ENCODE data around the gene CD63. TPM values are rescaled to one million over a fixed set of nuclear protein-coding genes. Genes with fewer than 3 reads are reported as not detected.

Gene CD63
- total and polyA plus RNA-seq, 2 of the 13 experiments (the other 11 are each of a cell fraction or from before 2014, with no cell fraction given) = 234 to 277 TPM

DNA sequence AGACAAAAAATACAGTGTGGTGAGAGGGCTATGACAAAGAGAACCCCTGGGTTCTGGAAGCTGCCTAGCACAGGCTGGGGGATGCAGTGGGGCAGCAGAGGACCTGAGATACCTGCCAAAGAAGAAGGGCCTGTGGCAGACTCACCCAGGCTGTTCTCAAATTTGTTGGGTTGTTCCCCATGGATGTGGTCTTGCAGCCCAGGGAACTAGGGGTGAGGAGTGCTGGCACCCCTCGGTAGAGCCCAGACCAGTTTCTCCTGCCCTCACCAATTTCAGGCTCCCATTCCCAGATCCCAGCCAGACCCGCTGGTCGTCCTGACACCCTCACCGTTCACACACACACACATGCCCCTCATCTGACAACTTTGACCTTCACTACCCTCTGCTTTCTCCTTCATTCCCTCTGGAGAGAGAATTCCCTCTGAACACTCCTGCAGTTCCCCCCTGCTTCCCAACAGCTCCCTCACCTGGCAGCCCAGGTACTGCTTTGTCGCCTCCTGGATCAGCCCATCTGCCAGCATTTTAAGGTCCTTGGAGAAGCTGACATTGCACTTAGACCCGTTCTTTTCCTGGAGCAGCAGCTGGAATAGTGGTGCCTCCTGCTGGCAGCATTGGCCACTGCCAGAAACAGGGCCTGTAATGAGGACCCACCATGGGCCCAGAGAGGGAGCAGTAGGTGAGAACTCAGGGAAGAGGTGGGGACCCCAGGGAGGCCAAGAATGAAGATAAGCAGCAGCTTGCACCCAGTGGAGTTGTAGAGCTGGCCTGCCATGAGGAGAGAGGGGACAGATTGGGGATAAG lies 8.2 kb upstream of the CD63 start (continued):
- TF ChIP-seq, protein P1, sequence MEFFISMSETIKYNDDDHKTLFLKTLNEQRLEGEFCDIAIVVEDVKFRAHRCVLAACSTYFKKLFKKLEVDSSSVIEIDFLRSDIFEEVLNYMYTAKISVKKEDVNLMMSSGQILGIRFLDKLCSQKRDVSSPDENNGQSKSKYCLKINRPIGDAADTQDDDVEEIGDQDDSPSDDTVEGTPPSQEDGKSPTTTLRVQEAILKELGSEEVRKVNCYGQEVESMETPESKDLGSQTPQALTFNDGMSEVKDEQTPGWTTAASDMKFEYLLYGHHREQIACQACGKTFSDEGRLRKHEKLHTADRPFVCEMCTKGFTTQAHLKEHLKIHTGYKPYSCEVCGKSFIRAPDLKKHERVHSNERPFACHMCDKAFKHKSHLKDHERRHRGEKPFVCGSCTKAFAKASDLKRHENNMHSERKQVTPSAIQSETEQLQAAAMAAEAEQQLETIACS (CRISPR knock-in tag; IDR thresholded peaks at IDR 0.05) = no peak
- 0 out of 2 replicates have a peak, but pooled peaks have one; percentile 29 for TF ChIP-seq ESRRA (CRISPR knock-in tag; IDR thresholded peaks at IDR 0.05; ENCODE audit: low read depth)
- TF ChIP-seq, protein P2, sequence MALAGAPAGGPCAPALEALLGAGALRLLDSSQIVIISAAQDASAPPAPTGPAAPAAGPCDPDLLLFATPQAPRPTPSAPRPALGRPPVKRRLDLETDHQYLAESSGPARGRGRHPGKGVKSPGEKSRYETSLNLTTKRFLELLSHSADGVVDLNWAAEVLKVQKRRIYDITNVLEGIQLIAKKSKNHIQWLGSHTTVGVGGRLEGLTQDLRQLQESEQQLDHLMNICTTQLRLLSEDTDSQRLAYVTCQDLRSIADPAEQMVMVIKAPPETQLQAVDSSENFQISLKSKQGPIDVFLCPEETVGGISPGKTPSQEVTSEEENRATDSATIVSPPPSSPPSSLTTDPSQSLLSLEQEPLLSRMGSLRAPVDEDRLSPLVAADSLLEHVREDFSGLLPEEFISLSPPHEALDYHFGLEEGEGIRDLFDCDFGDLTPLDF (CRISPR knock-in tag; IDR thresholded peaks at IDR 0.05) = no peak
- TF ChIP-seq, protein P3, sequence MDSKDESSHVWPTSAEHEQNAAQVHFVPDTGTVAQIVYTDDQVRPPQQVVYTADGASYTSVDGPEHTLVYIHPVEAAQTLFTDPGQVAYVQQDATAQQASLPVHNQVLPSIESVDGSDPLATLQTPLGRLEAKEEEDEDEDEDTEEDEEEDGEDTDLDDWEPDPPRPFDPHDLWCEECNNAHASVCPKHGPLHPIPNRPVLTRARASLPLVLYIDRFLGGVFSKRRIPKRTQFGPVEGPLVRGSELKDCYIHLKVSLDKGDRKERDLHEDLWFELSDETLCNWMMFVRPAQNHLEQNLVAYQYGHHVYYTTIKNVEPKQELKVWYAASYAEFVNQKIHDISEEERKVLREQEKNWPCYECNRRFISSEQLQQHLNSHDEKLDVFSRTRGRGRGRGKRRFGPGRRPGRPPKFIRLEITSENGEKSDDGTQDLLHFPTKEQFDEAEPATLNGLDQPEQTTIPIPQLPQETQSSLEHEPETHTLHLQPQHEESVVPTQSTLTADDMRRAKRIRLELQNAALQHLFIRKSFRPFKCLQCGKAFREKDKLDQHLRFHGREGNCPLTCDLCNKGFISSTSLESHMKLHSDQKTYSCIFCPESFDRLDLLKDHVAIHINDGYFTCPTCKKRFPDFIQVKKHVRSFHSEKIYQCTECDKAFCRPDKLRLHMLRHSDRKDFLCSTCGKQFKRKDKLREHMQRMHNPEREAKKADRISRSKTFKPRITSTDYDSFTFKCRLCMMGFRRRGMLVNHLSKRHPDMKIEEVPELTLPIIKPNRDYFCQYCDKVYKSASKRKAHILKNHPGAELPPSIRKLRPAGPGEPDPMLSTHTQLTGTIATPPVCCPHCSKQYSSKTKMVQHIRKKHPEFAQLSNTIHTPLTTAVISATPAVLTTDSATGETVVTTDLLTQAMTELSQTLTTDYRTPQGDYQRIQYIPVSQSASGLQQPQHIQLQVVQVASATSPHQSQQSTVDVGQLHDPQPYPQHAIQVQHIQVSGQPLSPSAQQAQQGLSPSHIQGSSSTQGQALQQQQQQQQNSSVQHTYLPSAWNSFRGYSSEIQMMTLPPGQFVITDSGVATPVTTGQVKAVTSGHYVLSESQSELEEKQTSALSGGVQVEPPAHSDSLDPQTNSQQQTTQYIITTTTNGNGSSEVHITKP (CRISPR knock-in tag; IDR thresholded peaks at IDR 0.05; ENCODE audit: low read depth) = peak; percentile 91
- TF ChIP-seq ZNF652 (CRISPR knock-in tag; IDR thresholded peaks at IDR 0.05; ENCODE audit: borderline replicate concordance, low read depth) = 0 out of 2 replicates have a peak, but pooled peaks have one; percentile 14
- TF ChIP-seq CTCF (CRISPR knock-in tag; IDR thresholded peaks at IDR 0.05) = peak; percentile 95
- TF ChIP-seq, protein P4, sequence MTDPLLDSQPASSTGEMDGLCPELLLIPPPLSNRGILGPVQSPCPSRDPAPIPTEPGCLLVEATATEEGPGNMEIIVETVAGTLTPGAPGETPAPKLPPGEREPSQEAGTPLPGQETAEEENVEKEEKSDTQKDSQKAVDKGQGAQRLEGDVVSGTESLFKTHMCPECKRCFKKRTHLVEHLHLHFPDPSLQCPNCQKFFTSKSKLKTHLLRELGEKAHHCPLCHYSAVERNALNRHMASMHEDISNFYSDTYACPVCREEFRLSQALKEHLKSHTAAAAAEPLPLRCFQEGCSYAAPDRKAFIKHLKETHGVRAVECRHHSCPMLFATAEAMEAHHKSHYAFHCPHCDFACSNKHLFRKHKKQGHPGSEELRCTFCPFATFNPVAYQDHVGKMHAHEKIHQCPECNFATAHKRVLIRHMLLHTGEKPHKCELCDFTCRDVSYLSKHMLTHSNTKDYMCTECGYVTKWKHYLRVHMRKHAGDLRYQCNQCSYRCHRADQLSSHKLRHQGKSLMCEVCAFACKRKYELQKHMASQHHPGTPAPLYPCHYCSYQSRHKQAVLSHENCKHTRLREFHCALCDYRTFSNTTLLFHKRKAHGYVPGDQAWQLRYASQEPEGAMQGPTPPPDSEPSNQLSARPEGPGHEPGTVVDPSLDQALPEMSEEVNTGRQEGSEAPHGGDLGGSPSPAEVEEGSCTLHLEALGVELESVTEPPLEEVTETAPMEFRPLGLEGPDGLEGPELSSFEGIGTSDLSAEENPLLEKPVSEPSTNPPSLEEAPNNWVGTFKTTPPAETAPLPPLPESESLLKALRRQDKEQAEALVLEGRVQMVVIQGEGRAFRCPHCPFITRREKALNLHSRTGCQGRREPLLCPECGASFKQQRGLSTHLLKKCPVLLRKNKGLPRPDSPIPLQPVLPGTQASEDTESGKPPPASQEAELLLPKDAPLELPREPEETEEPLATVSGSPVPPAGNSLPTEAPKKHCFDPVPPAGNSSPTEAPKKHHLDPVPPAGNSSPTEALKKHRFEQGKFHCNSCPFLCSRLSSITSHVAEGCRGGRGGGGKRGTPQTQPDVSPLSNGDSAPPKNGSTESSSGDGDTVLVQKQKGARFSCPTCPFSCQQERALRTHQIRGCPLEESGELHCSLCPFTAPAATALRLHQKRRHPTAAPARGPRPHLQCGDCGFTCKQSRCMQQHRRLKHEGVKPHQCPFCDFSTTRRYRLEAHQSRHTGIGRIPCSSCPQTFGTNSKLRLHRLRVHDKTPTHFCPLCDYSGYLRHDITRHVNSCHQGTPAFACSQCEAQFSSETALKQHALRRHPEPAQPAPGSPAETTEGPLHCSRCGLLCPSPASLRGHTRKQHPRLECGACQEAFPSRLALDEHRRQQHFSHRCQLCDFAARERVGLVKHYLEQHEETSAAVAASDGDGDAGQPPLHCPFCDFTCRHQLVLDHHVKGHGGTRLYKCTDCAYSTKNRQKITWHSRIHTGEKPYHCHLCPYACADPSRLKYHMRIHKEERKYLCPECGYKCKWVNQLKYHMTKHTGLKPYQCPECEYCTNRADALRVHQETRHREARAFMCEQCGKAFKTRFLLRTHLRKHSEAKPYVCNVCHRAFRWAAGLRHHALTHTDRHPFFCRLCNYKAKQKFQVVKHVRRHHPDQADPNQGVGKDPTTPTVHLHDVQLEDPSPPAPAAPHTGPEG (CRISPR knock-in tag; IDR thresholded peaks at IDR 0.05) = no peak
- TF ChIP-seq TEAD3 (CRISPR knock-in tag; optimal IDR thresholded peaks at IDR 0.05; ENCODE audit: borderline replicate concordance) = peak; percentile 22

All from HepG2 (cell line).